ENCODE results near the gene PKMYT1.

The PKMYT1 gene

GRCh38 chr16:2974319-2975056, 5.8 kb downstream of the PKMYT1 start:
- no peak for DNase-seq (ENCODE audit: low read depth in 1 of 2, low spot score in 1 of 2)

- no peak for DNase-seq (ENCODE audit: low read depth in 1 of 2, low spot score in 1 of 2)
These were observed 6.5 kb downstream of the PKMYT1 start for GRCh38 chr16:2973605-2974318.

DNA sequence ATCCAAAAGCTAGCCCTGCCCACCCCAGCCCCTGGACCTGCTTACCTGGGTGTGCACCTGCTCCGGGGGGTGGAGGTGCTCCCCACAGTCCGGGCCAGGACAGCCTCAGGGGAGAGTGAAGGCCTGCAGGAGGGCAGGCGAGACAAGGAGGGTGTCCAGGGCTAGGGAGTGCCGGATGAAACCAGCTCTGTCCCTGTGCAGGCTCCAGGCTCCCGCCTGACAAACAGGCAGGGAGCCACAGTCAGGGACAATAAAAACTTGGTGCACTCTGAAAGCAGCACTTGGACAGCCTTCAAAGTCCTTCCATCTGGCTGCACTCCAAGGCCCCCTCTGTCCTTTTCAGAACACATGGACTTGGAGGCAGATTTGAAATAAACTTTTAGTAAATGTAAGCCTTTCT, 7.2 kb downstream of the PKMYT1 start:
- DNase-seq (ENCODE audit: low read depth in 1 of 2, low spot score in 1 of 2) = no peak

DNA sequence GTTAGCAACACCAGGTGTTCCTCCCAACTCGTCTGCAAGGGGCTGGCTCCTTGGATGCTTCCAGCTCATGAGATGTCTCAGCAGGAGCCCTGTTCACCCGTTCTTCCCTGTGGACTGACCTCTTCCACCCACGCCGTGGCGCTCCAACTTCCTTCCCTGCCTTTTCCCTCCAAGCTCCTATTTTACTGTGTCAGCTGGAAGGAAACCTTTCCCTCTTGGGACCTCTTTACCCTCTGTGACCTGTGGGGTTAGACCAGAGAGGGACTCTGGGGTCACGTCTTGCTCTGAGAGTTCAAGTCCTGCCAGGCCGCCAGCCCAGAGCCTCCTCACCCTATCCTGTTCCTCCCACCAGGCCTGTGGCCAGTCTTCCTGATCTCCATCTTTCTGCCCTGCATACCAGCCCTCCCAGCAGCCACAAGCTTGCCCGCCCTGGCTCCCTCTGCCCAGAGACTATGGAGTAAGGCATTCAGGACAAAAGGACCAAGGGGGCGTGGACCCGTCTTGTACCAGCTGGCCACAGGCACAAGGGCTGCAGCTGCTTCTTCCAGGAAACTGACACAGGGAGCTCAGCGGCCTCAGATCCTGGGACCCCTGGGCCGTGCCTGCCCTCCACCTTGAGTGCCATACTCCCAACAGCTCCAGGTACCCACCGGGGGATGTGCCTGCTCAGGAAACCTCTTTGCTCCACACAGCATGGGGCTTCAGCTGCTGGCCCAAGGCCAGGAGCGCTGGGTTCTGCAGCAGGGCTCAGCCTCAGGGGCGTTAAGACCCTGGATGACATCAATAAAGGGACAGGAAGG, 8.1 kb downstream of the PKMYT1 start:
- DNase-seq (ENCODE audit: low read depth in 1 of 2, low spot score in 1 of 2) = no peak

DNA sequence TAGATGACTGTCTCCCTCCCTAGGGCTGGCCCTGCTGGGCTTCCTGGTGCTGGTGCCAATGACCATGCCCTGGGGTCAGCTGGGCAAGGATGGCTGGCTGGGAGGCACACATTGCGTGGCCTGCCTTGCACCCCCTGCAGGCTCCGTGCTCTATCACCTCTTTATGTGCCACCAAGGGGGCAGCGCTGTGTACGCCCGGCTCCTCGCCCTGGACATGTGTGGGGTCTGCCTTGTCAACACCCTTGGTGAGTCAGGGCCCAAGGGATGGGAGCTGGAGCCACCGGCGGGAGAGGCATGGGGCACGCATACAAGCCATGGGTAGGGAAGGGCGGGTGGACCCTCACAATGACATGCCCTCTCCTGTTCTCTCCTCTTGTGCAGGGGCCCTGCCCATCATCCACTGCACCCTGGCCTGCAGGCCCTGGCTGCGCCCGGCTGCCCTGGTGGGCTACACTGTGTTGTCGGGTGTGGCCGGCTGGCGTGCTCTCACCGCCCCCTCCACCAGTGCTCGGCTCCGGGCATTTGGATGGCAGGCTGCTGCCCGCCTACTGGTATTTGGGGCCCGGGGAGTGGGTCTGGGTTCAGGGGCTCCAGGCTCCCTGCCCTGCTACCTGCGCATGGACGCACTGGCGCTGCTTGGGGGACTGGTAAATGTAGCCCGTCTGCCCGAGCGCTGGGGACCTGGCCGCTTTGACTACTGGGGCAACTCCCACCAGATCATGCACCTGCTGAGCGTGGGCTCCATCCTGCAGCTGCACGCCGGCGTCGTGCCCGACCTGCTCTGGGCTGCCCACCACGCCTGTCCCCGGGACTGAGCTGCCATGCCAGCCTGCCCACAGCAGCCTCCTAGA, 8.9 kb downstream of the PKMYT1 start:
- DNase-seq (ENCODE audit: low read depth in 1 of 2, low spot score in 1 of 2) = no peak

GRCh38 chr16:2970563-2970962, 9.7 kb downstream of the PKMYT1 start:
- no peak for DNase-seq (ENCODE audit: low read depth in 1 of 2, low spot score in 1 of 2)

DNA sequence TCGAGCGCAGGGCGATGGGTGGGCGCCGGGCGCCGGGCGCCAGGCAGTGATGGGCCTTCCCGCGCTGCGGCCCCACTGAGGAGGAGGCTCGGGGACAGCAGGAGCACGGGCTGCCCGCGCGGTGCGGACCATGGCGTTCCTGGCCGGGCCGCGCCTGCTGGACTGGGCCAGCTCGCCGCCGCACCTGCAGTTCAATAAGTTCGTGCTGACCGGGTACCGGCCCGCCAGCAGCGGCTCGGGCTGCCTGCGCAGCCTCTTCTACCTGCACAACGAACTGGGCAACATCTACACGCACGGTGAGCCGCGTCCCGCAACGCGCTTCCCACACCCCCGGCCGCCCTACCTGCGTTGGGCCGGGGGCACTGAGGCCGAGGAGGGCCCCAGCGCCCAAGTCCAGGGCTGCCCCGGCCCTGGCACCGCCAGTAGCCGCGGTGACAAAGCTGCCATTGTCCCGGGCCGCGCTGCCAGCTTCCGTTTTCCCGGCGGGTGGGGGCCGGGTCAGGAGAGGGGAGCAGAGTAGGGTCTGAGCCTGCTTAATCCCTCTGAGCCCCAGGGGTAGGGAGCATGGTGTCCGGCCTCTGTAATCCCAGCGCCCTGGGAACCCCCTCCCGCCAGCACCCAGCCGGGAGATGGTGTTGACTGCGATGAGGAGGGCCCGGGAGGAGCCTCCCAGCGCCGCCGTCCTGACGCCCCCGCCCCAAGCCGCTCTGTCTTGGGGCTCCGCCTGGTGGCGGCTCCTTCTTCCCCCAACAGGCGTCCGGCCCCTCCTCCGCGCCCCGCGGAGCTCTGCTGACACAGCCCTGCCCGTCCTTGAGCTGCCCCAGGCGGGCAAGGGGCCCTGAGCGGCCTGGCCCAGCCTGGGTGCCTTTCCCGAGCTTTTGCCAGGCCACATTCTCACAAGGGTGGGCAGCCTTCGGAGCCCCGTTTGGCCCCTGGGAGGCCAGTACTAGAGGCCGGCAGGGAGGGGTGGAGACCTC, 10.4 kb downstream of the PKMYT1 start:
- DNase-seq (ENCODE audit: low read depth in 1 of 2, low spot score in 1 of 2) = peak; percentile 32 to 62

- DNase-seq (ENCODE audit: low read depth in 1 of 2, low spot score in 1 of 2) = peak; percentile 60 to 72
These were observed 11.3 kb downstream of the PKMYT1 start, which contains the start of gene PAQR4 for GRCh38 chr16:2968738-2969544. Gene PAQR4 (plus strand): TSS chr16:2969348. CDS start chr16:2969675, 327 bp downstream.

DNA sequence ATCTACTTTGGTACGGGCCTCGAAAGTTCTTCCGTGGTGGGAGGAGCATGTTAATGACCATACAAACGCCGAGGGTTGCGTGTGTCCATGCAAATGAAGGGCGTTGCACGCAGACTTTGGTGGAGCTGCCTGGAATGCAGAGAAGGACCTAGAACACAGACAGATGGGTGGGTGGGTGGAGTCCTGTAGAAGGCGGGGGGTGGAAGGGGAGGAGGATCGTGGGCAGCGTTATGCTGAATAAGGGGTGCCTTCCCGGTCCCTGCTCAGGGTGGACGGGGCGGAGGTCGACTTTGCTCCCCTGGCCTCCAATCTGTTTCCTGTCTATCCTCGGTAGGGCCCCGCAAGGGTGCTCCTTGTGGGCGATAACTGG, 11.9 kb downstream of the PKMYT1 start:
- no peak for DNase-seq (ENCODE audit: low read depth in 1 of 2, low spot score in 1 of 2)

GRCh38 chr16:2967721-2968161, 12.5 kb downstream of the PKMYT1 start:
- no peak for DNase-seq (ENCODE audit: low read depth in 1 of 2, low spot score in 1 of 2)

DNA sequence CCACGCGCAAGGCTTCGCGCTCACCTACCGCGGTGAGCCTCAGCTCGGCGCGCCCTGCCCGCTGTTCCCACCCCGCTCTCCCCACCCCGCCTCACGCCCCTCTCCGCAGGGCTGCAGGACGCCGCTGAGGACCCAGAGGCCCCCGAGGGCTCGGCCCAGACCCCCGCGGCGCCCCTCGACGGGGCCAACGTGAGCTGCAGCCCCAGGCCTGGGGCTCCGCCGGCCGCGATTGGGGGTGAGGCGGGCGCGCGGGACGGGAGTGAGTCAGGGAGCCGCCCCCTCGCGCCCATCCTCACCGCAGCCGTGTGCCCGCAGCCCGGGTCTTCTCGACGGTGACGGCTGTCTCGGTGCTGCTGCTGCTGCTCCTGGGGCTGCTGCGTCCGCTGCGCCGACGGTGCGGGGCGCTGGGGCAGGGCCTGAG, 13.0 kb downstream of the PKMYT1 start:
- no peak for DNase-seq (ENCODE audit: low read depth in 1 of 2, low spot score in 1 of 2)

DNA sequence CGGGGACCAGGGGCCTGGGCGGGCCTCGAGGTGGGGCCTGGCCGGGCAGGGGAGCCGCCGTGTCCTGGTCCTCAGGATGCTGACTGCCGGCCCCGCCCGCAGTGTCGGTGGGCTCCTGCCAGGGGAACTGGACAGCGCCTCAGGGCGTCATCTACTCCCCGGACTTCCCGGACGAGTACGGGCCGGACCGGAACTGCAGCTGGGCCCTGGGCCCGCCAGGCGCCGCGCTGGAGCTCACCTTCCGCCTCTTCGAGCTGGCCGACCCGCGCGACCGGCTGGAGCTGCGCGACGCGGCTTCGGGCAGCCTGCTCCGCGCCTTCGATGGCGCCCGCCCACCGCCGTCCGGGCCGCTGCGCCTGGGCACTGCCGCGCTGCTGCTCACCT, 13.4 kb downstream of the PKMYT1 start:
- no peak for DNase-seq (ENCODE audit: low read depth in 1 of 2, low spot score in 1 of 2)

DNA sequence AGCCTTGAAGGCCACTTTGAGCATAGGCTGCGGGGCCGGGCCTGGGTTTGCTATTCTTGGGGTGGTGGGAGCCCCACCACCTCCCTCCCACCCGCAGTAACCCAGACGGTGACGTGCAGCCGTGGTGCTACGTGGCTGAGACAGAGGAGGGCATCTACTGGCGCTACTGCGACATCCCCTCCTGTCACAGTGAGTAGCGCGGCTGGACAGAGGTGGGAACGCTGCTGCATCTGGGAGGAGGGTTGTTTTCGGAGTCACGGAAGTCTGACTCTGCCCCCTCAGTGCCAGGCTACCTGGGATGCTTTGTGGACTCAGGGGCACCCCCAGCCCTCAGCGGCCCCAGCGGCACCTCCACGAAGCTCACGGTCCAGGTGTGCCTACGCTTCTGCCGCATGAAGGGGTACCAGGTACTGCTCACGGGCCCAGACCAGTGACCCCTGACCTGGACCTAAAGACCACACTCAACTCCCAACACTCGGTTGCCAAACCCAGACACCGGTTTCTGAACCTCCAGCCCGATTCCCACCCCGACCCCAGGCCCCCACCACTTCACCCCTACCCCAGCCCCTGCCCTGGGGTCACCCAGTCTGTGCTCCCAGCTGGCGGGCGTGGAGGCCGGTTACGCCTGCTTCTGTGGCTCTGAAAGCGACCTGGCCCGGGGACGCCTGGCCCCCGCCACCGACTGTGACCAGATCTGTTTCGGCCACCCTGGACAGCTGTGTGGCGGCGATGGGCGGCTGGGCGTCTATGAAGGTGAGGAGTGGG, 14.0 kb downstream of the PKMYT1 start:
- DNase-seq (ENCODE audit: low read depth in 1 of 2, low spot score in 1 of 2) = no peak

DNA sequence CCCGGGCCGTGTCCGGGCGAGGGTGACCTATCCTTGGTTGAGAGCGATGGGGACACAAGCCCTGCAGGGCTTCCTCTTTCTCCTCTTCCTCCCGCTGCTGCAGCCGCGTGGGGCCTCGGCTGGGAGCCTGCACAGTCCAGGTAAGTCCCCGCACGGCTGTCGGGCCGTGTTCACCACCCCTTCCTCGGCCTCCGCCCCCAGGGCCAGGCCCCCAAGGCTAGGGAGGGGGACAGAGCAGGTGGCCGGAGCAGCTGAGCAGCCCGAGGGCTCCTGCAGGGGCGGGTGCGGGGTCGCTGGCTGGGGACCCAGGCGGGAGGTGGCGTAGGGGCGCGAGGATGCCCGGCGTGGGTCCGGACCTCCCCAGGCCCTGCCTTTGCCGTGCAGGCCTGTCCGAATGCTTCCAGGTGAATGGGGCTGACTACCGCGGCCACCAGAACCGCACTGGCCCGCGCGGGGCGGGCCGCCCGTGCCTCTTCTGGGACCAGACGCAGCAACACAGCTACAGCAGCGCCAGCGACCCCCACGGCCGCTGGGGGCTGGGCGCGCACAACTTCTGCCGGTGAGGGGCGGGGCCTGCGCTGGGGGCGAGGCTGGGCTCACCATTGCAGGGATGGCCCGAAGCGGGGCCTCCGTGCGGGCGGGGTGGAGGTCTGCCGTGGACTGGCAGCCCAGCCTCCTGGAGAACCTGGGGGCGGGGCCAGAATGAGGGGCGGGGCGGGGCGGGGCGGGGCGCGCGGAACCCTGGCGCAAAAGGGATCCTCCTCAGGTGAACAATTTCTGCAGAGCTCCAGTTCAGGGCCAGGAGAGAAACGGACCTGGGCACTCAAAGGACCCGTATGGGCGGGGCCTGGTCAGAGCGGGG, 15.5 kb downstream of the PKMYT1 start:
- DNase-seq (ENCODE audit: low read depth in 1 of 2, low spot score in 1 of 2) = no peak

- DNase-seq (ENCODE audit: low read depth in 1 of 2, low spot score in 1 of 2) = no peak
These were observed 16.3 kb downstream of the PKMYT1 start, which contains the start of gene KREMEN2 for GRCh38 chr16:2963723-2964474. Gene KREMEN2 (plus strand): TSS chr16:2964275. CDS start chr16:2964521, 246 bp downstream.

DNA sequence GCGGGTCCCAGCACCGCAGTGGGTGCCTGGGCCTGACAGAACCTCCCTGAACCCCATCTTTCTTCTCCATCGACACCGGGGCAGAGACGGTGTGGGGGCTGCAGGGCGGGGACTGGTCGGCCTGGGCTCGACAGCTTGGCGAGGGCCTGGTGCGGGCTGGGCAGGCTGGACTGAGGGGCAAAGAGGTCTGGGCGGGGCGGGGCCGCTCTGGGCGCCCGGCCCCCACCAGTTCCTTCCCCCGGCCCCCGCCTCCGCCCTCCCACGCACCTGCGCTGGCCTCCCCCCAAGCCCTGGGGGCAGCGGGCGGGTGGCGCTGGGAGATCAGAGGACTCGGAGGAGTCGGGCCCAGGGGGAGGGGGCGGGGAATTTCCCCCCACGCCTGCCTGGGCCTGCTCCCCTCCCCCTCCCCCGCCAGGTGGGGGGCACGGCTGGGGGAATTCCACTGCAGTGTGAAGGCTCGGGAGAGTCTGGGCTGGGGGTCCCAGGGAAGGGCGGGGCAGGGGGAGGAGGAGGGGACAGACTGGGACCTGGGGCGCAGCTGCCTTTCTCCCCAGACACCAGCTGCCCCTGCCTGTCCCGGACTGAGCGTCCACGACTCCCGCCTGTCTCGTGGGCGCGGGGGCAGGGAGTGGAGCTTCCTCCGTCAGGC, 17.0 kb downstream of the PKMYT1 start:
- no peak for DNase-seq (ENCODE audit: low read depth in 1 of 2, low spot score in 1 of 2)

Data from stimulated activated CD4-positive, alpha-beta T cell treated with anti-CD3 and anti-CD28 coated beads, Interleukin-15, amount 100 ng/mL, for 1 hour (primary cell).